Nephron (organoid): ENCODE measurements around the gene ADRA2C.

ENCODE experiments used
- H3K27ac Mint-ChIP-seq, 3 experiments: 2 replicates each; pipeline ENCODE4 v1.8.0; 2020; ENCODE audit warnings: mixed read lengths in 3 of 3, mild to moderate bottlenecking in 2 of 3, moderate library complexity in 1 of 3
- H3K27me3 Mint-ChIP-seq: 2 replicates; pipeline ENCODE4 v1.8.0; 2021; ENCODE audit warnings: low read depth, mild to moderate bottlenecking, moderate library complexity, mixed read lengths
- H3K36me3 Mint-ChIP-seq: 2 replicates; pipeline ENCODE4 v1.8.0; 2020; ENCODE audit warnings: low read depth, mixed read lengths
- H3K4me1 Mint-ChIP-seq: 2 replicates; pipeline ENCODE4 v1.8.0; 2020; ENCODE audit warnings: mixed read lengths
- H3K4me3 Mint-ChIP-seq, 3 experiments: 2 replicates each; pipeline ENCODE4 v1.8.0; 2020; ENCODE audit warnings: mild to moderate bottlenecking in 3 of 3, mixed read lengths in 3 of 3, moderate library complexity in 2 of 3
- H3K9me3 Mint-ChIP-seq: 2 replicates; pipeline ENCODE4 v1.8.0; 2020; ENCODE audit warnings: mixed read lengths
- CTCF ChIP-seq, 3 experiments: fragments of 200-600 bp; sonication (generic); IDR thresholded peaks; one replicate each; pipeline ENCODE4 v1.5.0; 2021; ENCODE audit warnings: antibody characterized with exemption in 3 of 3; ENCODE audit not compliant: unreplicated experiment in 3 of 3

ADRA2C gene

DNA sequence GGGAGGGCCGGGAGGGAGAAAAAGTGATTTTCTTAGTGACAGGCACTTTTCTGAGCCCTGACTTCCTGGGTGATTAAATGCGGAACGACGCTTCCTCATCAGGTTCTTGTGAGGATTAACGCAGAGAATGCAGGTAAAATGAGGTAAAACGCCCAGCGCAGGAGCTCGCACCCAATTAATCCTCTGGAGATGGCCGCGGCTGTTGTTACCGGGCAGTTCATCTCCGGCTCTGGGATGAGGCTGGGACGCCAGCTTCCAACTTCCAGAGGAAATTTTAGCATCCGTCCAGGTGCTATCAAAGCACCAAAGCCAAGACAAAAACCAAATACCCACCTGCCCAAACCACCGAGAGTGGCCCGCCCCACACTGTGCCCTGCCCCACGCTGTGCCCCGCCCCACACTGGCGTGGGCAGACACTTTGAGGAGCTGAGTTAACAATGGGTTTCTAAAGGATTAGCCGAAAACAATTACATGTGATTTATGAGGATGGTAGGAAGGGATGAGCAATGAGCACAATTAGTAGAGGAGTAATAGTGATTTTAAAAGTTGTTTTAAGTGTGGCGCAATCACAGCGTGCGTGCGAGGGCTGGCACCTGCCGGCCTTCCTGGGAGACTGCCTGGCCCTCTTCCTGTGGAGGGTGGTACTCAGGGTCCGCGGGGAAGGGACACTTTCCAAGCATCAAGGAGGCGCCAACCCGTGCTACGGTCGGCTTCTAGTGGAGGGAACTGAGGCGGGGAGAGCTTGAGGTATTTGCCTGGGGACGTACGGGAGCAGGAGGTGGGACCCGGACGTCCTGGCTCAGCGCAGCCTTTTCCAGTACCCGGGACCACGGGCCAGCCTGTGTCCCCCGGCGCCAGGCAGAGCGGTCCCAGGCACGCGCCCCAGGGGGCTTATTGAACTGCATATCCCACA, 41.6 kb upstream of the ADRA2C start:
- peaks cover 4% of the 10 kb centered on the region for H3K9me3 Mint-ChIP-seq
- peaks cover 63% of the 10 kb centered on the region for H3K27me3 Mint-ChIP-seq
- no peak for TF ChIP-seq CTCF (IDR thresholded peaks at IDR 0.05; ENCODE audit: unreplicated experiment in 3 of 3)
- peak overlapping the region in 1 of 3 experiments; percentile 52 for H3K27ac Mint-ChIP-seq
- peak overlapping the region in 2 of 3 experiments; percentile 1 to 52 for H3K4me3 Mint-ChIP-seq
- no peaks in the 10 kb centered on the region for H3K36me3 Mint-ChIP-seq
- H3K4me1 Mint-ChIP-seq = peaks cover 23% of the 10 kb centered on the region

GRCh38 chr4:3725936-3726870, 40.0 kb upstream of the ADRA2C start:
- H3K9me3 Mint-ChIP-seq = no peaks in the 10 kb centered on the region
- TF ChIP-seq CTCF (IDR thresholded peaks at IDR 0.05; ENCODE audit: unreplicated experiment in 3 of 3) = no peak
- no peaks in the 10 kb centered on the region for H3K36me3 Mint-ChIP-seq
- no peak overlapping the region for H3K27ac Mint-ChIP-seq
- peaks cover 55% of the 10 kb centered on the region for H3K27me3 Mint-ChIP-seq
- H3K4me1 Mint-ChIP-seq = peaks cover 15% of the 10 kb centered on the region
- H3K4me3 Mint-ChIP-seq = peak overlapping the region in 1 of 3 experiments; percentile 11

- H3K9me3 Mint-ChIP-seq = no peaks in the 10 kb centered on the region
- H3K4me3 Mint-ChIP-seq = no peak overlapping the region
- TF ChIP-seq CTCF (IDR thresholded peaks at IDR 0.05; ENCODE audit: unreplicated experiment in 3 of 3) = no peak
- no peaks in the 10 kb centered on the region for H3K36me3 Mint-ChIP-seq
- H3K27me3 Mint-ChIP-seq = peaks cover 57% of the 10 kb centered on the region
- no peak overlapping the region for H3K27ac Mint-ChIP-seq
- peaks cover 15% of the 10 kb centered on the region for H3K4me1 Mint-ChIP-seq
These were observed 38.2 kb upstream of the ADRA2C start for GRCh38 chr4:3727847-3728469.

DNA sequence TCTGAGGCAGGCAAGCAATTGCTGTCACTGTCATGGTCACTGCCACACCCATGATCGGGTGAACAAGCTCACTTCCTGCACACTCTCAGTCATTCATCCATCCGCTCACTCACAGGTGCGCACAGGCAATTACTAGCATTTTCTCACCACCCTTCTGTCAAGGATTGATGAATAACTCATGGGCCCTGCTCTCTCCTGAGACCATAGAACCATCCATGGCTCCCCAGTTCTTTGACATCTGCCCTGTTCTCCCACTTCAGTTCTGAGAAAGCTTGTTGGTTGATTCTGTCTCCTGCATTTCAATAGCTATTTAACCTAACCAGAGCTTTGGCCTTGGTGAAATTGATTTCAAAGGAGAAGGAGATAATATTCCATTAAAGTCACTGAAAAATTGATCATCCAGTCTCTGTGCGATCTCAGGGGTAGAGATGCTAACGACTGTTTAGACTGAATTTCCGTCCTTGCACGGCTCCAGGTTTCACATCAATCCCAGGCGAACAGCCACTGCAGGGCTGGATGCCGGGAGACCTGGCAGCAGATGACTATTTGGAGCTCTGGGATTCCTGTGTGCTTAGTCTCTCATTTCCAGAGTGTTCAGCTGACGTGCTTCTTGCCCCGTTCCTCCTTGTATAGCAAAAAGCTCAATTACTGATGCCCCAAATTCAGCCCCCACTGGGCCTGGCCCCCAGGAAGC, 36.9 kb upstream of the ADRA2C start:
- Mint-ChIP-seq H3K27ac (no peak overlapping the region), H3K36me3 (no peaks in the 10 kb centered on the region), H3K27me3 (peaks cover 44% of the 10 kb centered on the region), H3K9me3 (no peaks in the 10 kb centered on the region), H3K4me1 (peaks cover 14% of the 10 kb centered on the region), H3K4me3 (no peak overlapping the region)
- no peak for TF ChIP-seq CTCF (IDR thresholded peaks at IDR 0.05; ENCODE audit: unreplicated experiment in 3 of 3)

GRCh38 chr4:3729882-3730226, 36.3 kb upstream of the ADRA2C start:
- Mint-ChIP-seq H3K4me3 (no peak overlapping the region), H3K9me3 (no peaks in the 10 kb centered on the region), H3K27me3 (peaks cover 38% of the 10 kb centered on the region), H3K27ac (no peak overlapping the region), H3K36me3 (no peaks in the 10 kb centered on the region), H3K4me1 (peaks cover 9% of the 10 kb centered on the region)
- no peak for TF ChIP-seq CTCF (IDR thresholded peaks at IDR 0.05; ENCODE audit: unreplicated experiment in 3 of 3)
